RPMI7951 (cell line): ENCODE measurements around the gene L3MBTL2. TPM values are rescaled to one million over a fixed set of nuclear protein-coding genes. Genes with fewer than 3 reads are reported as not detected.
A peak's percentile ranks its signal among the peaks of the same experiment; 100 is the strongest.

Source experiments
- DNase-seq: peaks from one replicate; pipeline ENCODE4 v3.0.0-alpha.2; 2012; ENCODE audit warnings: low read depth
- total RNA-seq: library from RNA; depleted of rRNA; stranded (reverse); fragments of >200 nt; shearing (Covaris generic); gene quantifications from 2 replicates; pipeline ENCODE4 v1.2.3, GENCODE V29; 2014

Gene L3MBTL2
- total RNA-seq, 1 experiment from 2014 or later = 15.4 TPM

DNA sequence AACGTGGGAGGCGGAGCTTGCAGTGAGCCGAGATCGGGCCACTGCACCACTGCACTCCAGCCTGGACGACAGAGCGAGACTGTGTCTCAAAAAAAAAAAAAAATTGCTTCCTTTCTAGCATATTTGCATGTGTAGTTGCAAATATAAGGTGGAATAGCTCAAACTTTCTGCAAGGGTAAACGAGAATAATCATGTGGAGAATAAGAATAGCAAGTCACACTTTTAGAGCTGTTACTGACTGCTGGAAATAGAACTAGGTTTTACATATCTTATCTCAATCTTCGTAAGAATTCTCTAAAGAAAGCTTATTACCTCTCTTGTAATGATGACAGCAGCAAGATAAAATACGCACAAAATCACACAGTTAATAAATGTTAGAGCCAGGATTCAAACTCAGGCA is 1.6 kb downstream of the L3MBTL2 start:
- no peak for DNase-seq

DNA sequence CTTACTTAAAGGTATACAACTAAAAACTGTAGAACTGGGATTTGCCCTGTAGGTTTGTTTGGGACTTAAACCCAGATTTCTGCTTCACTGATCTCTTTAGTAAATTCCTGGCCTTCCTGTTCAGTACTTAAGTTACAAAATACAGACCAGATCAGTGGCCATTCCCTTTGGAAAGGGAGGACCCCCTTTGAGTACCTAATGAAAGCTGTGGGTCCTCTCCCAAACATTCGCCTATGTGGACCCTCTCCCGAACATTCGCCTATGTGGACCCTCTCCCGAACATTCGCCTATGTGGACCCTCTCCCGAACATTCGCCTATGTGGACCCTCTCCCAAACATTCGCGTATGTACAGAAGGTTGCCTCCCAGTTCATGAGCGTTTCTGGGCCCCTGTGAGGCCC is 10.3 kb downstream of the L3MBTL2 start:
- no peak for DNase-seq

DNA sequence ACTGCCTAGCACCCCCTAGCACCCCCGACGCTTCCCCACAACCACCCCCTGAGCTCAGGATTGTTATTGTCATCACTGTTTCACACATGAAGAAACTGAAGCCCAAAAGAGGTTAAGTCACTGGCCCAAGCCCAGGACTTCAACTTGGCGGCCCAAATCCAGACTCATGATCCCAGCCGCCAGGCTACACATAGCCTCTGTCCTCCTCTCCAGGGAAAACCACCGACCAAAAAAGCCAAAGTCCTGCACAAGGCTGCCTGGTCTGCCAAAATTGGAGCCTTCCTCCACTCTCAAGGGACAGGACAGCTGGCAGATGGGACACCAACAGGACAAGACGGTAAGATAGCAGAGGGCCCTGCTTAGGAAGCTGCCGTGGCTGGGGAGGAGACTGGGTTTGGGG is 10.8 kb downstream of the L3MBTL2 start:
- no peak for DNase-seq

DNA sequence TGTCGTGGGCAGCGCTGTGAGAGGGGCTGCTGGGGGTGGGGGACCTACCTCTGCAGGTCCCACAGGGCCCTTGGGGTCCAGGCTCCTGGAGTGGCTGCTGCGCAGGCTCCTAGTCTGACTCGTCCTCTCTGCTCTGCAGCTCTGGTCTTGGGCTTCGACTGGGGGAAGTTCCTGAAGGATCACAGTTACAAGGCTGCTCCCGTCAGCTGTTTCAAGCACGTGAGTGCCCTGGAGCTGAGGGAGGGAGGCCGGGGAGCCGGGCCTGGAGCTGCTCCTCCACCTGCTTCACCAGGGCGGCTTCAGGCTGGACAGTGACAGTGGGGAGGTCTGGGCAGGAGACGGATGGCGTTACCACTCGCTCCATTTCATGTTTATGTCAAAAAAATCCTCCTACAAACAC is 11.9 kb downstream of the L3MBTL2 start:
- no peak for DNase-seq

DNA sequence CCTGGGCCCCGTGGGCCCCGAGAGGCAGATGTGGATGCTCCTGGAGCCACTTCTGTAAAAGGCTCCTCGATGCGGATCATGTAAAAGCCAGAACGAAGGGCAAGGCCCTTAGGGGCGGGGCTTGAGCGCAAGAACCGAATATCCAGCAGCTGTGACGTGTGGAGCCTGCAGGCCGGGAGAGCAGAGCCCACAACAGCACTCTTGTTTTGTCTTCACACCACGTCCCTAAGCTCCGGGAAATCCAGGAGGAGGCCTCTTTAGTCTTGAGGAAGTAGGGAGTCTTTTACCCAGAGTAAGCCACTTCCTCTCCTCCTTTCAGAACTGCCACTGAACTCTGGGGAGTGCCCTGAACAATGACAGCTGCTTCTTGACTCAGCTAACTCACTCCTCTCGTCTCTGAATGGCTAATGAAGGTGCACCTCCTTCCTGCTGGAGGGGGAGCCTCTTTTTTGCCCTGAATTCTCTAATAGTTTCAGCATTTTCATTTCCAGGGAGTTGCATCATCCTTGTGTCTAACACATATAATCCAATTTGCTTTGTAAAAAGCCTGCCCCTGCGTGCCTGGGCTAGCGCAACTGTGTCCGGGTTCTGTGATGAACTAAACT is 12.5 kb downstream of the L3MBTL2 start:
- DNase-seq = peak; percentile 58

DNA sequence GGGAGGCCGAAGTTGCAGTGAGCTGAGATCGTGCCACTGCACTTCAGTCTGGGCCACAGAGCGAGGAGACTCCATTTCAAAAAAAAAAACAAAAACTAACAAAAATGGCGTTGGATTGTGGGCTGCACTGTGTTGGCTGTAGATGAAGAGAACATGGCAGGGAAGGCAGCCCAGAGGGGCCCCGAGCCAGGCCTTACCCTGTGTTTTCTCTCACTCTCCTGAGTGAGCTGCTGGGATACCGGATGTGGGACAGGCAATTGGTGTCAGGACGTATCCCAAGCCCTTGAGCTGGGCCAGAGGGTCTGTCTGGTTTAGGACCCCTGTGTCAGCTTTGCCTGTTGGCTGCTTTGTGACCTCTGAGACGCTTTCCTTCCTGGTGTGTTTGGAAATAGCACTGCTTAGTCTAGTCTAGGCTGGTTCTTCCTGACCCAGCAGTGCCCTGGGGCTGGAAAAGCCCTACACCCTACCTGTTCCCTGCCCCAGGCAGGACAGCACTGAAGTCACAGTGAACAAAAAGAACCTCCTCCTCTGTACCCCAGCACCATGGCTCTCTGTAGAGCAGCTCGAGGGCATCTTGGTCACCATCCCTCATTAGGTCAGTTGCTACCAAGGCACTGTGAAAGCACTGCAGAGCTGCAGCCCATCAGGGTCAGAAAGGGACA is 17.9 kb downstream of the L3MBTL2 start:
- DNase-seq = no peak

DNA sequence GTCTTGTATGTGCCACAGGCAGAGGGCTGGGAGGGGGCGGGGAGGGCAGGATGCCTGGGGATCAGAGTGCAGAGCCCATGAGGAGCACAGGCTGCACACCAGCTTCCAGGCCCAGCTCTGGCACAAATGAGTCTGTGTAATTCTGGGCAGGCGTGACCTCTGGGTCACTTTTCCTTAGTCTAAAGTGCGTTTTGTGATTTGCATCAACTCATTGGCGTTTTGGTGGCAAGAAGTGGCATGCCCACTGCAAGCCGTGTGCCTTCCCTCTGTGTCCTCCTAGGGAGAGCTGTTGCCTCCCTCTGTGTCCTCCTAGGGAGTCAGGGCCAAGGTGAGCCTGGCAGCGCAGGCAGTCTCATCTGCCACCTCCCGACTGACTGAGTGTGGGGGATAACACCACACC is 18.4 kb downstream of the L3MBTL2 start:
- no peak for DNase-seq

DNA sequence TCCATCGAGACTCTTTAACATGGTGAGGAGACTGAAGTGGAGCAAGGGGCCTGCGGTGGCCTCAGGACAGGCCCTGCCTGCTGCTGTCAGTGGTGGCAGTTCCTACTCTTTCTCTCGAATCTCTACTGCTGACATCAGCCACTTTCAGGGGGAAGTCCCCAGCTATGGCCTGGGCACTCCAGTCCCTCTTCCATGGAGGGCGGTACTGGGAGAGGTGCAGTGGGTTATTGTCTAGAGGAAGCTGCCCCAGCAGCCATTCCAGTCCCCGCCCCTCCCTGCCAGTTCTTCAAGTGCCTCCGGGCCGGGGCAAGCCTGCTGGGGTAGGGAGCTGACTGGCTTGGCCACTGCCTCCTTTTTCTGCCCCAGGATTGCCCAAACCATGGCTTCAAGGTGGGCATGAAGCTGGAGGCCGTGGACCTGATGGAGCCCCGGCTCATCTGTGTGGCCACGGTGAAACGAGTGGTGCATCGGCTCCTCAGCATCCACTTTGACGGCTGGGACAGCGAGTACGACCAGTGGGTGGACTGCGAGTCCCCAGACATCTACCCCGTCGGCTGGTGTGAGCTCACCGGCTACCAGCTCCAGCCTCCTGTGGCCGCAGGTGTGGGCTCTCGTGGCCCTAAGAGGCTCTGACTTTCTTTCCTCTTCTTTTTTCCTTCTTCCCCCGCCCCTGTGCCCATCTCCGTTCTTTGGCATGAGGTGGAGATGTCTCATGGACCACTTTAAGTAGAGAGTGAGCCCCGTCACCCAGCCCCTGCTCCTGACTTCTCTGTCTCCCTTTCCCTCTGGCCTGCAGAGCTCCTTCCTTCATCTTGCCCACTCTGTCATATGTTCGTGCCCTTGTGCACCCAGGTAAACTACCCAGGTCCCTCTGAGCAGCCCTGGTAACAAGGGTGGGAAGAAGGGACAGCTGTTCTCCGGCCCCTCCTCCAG is 21.9 kb downstream of the L3MBTL2 start:
- no peak for DNase-seq

DNA sequence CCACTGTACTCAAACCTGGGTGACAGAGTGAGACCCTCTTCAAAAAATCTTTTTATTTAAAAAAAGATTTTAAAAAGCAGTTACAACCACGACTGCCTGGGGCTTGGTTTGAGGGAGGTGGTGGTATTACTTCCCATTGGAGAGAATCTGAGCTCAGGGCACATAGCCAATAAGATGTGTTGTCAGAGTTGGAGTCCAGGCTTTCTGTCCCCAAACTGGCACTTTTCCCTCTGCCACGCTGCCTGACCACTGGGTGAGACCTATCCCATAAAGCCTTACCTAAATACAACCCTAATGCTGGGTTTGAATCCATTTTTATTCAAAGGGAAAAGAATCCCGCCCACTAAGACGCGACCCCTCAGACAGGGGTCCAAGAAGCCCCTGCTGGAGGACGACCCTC is 24.1 kb downstream of the L3MBTL2 start:
- DNase-seq = no peak

DNA sequence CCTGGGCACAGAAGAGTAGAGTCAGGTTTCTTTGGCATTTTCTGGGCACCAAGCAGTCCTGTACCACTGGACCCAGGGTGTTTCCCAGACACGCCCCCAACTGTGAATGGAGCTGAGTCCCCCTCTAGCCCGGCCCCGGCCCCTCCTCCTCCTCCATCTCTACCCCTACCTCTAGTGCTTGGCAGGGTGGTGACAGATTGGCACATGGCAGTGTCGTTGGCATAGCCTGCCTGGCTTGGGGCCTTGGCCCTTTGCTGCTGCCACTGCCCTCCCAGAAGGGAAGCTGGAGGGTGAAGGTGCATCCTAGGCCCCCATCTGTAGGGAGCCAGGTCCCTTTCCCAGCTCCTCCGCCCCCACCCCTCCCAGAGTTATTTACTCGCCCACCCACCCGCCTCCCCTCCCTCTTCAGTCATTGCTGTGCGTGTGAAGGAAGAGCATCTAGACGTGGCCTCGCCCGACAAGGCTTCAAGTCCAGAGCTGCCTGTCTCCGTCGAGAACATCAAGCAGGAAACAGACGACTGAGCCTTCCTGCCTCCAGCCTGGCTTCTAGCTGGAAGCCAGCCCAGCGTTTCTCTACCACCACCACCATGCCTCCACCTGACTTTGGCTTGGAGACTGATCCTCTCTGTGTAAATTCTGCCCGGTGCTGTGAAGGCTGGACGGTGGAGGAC is 24.8 kb downstream of the L3MBTL2 start:
- no peak for DNase-seq

DNA sequence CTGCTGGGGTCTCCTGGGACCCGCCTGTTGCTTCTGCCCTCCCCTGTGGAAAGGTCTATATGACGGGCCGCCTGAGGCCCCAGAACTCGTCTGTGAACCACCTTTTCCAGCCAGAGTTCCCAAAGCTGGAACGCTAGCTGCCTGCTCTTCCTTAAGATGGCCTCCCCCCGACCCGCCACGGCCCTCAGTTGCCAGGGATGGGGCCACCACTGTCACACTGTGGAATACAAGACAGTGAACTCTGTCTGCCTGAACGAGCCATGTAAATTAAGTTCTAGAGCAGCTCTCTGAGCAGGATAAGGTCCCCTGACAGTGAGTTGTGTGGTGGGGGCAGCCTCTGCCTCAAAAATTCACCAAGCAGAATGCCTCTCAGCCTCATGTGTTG is 25.3 kb downstream of the L3MBTL2 start:
- DNase-seq = no peak

DNA sequence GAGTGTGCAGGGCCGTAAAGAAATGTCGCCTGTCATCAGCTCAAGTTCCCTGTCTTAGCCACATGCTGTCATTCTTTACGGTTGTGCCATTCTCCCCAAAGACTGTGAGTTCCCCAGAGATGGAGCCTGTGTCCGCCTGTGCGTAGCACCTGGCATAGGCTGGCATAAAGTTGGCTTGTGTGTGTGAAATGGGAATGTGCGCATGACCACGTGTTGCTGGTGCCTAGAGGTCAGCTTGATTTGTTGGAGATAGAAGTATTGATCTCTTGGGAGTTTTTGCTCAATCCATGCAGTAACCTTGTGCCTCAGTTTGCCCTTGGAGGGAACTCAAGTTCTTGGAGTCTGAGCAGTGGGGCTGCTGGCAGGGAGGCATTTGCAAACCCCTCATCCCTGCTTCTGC is 26.3 kb downstream of the L3MBTL2 start:
- DNase-seq = no peak

DNA sequence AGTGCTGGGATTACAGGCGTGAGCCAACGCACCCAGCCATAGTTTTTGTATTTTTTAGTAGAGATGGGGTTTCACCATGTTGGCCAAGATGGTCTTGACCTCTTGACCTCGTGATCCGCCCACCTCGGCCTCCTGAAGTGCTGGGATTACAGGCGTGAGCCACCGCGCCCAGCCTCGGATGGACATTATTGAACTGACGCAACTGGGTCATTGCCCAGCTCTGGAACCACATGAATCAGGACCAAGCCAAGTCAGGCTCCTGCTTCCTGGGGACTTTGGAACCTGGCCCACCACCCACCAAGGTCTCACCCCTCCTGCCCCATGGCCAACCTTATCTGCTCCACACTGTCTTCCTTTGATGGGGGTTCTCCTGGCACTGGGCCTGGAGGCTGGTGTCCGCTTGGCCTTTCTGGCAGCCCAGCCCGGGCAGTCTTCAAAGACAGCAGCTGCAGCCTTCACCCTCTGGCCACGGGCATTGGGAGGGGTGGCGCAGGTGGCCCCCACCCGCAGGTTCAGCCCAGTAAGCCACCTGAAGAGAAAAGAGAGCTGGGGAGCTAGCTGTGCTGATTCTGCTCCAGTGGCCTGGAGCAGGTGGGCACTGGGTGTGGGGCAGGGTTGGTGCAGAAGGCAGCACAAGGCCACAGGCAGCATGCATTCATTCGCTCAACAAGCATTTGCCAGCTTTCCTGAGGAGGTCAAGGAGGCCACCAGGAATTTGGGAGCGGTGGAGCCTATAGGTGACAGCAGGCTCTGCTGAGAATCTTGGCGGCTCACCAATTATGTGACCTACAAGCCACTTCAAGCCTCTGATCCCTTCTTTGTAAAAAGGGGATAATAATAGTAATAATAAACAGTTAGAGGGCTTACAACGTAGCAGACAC is 29.9 kb downstream of the L3MBTL2 start:
- DNase-seq = no peak

DNA sequence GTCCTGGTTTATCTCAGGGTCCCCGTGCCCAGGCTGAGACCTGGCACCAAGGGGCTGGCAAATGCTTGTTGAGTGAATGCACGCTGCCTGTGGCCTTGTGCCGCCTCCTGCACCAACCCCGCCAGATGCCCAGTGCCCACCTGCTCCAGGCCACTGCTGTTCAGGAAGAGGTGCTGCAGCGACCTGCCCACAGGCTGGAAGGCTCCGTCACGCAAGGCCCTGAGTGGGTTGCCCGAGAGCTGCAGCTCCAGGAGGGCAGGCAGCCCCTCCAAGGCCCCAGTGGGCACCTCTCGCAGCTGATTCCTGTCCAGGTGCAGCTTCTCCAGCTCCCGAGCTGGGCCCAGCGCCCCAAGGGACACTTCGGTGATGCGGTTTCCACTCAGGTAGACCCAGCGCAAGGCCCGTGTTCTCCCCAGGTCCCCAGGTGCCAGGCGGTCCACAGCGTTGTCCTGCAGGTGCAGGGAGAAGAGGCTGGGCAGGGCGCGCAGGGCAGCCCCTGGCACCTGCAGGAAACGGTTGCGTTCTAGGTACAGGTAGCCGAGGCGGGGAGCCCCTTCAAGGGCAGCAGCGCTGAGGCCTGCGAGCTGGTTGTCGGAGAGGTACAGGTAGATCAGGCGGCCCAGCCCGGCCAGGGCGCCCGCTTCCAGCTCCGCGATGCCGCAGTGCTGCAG is 32.1 kb downstream of the L3MBTL2 start:
- DNase-seq = no peak

DNA sequence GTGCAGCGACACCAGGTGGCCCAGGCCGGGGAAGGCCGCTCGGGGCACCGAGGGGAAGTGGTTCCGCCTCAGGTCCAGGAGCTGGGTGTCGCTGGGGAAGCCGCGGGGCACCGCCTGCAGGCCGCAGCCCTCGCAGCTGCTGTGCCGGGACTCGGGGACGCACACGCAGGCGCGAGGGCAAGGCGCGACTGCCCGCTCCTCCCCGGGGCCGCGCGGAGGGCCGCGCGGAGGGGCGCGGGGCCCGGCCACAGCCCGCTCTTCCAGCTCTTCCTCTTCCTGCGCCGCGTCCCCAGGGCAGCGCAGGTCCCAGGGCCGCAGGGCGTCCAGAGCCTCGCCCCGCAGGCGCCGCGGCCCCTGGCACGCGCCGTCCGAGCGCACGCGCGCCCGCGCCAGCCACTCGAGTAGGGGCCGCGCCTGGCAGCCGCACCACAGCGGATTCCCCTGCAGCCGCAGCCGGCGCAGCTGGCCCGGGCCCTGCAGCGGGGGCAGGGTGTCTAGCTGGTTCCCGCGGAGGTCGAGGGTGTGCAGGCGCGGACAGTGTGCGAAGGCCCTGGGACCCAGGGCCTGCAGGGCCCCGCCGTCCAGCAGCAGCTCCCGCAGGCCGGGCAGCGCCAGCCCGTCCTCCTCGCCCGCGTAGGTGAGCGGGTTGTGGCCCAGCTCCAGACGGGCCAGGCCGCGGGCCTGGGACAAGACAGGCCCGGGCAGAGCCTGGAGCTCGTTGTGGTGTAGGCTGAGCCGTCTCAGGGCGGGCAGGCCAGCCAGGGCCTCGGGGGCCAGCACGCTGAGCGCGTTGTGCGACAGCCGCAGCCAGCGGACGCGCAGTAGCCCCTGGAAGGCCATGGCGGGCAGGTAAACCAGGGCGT is 32.8 kb downstream of the L3MBTL2 start:
- DNase-seq = no peak

DNA sequence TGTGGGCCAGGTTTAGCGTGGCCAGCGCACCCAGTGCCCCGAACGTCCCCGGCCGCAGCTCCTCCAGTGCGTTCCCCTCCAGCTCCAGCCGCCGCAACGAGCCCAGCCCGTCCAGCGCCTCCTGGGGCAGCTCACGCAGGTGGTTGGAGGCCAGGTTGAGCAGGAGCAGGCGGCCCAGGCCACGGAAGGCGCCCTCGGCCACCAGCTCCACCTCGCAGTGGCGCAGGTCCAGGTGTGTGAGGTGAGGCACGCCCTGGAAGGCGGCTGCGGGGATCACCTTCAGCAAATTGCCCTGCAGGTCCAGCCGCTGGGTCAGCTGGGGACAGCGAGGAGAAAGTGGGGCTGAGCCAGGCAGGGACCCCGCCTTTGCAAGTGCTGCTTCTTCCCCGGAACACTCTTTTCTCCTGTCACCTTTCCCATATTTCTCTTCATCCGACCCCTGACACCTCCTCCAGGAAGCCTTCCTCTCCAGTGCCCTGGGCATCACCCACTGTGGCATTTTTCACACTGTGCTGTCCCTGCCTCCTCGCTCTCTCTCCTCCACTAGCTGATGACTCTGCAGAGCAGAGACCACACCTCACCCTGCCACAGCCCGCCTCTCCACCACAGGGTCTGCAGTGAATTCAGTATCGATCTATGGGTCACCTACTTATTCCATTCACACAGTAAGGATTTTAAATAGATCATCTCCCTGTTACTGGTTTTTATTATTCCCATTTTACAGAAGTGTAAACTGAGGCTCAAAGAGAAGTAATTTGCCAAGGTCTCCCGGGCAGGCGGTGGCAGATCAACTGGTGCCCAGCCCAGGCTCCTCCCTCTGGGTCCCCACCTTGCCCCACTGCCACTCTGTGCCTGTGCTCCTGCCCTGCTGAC is 33.7 kb downstream of the L3MBTL2 start:
- no peak for DNase-seq

DNA sequence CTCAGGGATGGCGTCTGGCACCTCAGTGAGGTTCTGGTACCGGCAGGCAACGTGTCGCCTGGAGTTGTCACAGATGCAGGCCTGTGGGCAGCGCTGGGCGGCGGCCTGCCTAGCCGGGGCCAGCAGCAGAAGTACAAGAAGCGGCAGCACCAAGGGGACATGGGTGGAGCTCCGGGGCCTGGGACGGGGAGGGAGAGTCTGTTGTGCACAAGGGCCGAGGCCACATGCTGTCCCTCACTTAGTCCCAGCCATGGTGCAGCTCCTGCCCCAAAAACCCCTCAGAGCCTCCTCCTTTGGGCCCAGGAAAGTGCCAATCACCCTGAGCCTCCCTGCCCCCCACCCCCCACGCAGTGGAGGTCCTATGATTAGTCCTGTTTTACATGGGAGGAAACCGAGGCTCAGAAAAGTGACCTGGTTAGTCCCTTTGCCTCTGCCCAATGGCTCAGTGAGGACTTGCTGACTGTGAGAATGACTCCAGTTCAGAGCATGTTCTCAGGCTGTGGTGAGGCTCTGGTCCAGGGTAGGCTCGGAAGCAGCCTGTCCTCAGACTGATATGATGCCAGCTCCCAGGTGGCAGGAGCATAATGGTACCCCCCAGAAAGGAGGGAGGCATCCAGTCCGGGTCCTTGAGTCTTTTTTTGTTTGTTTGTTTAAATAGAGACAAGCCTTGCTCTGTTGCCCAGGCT is 34.5 kb downstream of the L3MBTL2 start:
- no peak for DNase-seq
